GM23248 (cell line): Measurements from ENCODE around the gene REM2. TPM values are rescaled to one million over a fixed set of nuclear protein-coding genes. Genes with fewer than 3 reads are reported as not detected.
"Not testable (repeated sequence)": the region's sequence is repeated elsewhere in the genome, so short reads cannot be mapped to it uniquely, and the experiment has no call there.

ENCODE experiments used
- DNase-seq: peaks from one replicate; pipeline ENCODE4 v3.0.0-alpha.2; 2015
- H2AFZ ChIP-seq: fragments of 200-600 bp; sonication (generic); 2 replicates; pipeline ENCODE4 v1.6.1; 2016; ENCODE audit warnings: antibody characterized with exemption
- H3F3A ChIP-seq: fragments of 200-600 bp; sonication (generic); 2 replicates; pipeline ENCODE4 v1.6.1; 2016; ENCODE audit warnings: mild to moderate bottlenecking, antibody characterized with exemption, mixed run types; ENCODE audit not compliant: insufficient read depth
- H3K27ac ChIP-seq: fragments of 200-600 bp; sonication (generic); 2 replicates; pipeline ENCODE4 v1.5.1; 2016; ENCODE audit warnings: mild to moderate bottlenecking
- H3K27me3 ChIP-seq: fragments of 200-600 bp; sonication (generic); replicated peaks from 2 replicates; pipeline ENCODE4 v1.6.1; 2016; ENCODE audit warnings: mild to moderate bottlenecking; ENCODE audit not compliant: insufficient read depth
- H3K36me3 ChIP-seq: fragments of 200-600 bp; sonication (generic); 2 replicates; pipeline ENCODE4 v1.6.1; 2016; ENCODE audit warnings: low read depth, mild to moderate bottlenecking
- H3K4me1 ChIP-seq: fragments of 200-600 bp; sonication (generic); 2 replicates; pipeline ENCODE4 v1.6.1; 2016; ENCODE audit warnings: mild to moderate bottlenecking; ENCODE audit not compliant: insufficient read depth
- H3K4me2 ChIP-seq: fragments of 200-600 bp; sonication (generic); one replicate; pipeline ENCODE4 v1.6.1; 2016; ENCODE audit warnings: mild to moderate bottlenecking; ENCODE audit not compliant: unreplicated experiment
- H3K4me3 ChIP-seq: fragments of 200-600 bp; sonication (generic); 2 replicates; pipeline ENCODE4 v1.5.1; 2016; ENCODE audit warnings: mild to moderate bottlenecking
- H3K79me2 ChIP-seq: fragments of 200-600 bp; sonication (generic); 2 replicates; pipeline ENCODE4 v1.6.1; 2016; ENCODE audit warnings: mild to moderate bottlenecking; ENCODE audit not compliant: insufficient read depth
- H3K9ac ChIP-seq: fragments of 200-600 bp; sonication (generic); 2 replicates; pipeline ENCODE4 v1.6.1; 2016; ENCODE audit warnings: mild to moderate bottlenecking
- H3K9me2 ChIP-seq: fragments of 200-600 bp; sonication (generic); 2 replicates; pipeline ENCODE4 v1.6.1; 2016; ENCODE audit warnings: mixed run types, mild to moderate bottlenecking, moderate library complexity; ENCODE audit not compliant: insufficient read depth
- H3K9me3 ChIP-seq: fragments of 200-600 bp; sonication (generic); one replicate; pipeline ENCODE4 v1.6.1; 2017; ENCODE audit warnings: low read depth
- H4K20me1 ChIP-seq: fragments of 200-600 bp; sonication (generic); 2 replicates; pipeline ENCODE4 v1.6.0; 2016; ENCODE audit not compliant: insufficient read depth
- EZH2 ChIP-seq: fragments of 200-600 bp; sonication (generic); IDR thresholded peaks from 2 replicates; pipeline ENCODE4 v1.6.1; 2018; ENCODE audit warnings: antibody characterized with exemption, mild to moderate bottlenecking; ENCODE audit not compliant: insufficient read depth, poor library complexity, severe bottlenecking
- EZH2phosphoT487 ChIP-seq: fragments of 200-600 bp; sonication (generic); IDR thresholded peaks from 2 replicates; pipeline ENCODE4 v1.6.1; 2018; ENCODE audit warnings: antibody characterized with exemption, moderate library complexity, mild to moderate bottlenecking, low read depth; ENCODE audit not compliant: insufficient read depth
- WGBS, 2 experiments: methylation state at CpG; one replicate each; pipeline ENCODE4 v1.1.6; 2015 to 2017; ENCODE audit warnings: low lambda C conversion rate in 2 of 2, low coverage in 1 of 2; ENCODE audit errors: missing lambda C conversion rate in 2 of 2; 5-methylcytosine and 5-hydroxymethylcytosine counted together
- in situ Hi-C: fragments of 300-500 bp; cut with MboI; formaldehyde crosslinking; loops from 2 replicates; pipeline ENCODE4 v1.15.0; 2020
- polyA plus RNA-seq: library from polyadenylated mRNA; unstranded; fragments of >200 nt; fragmentation: Nextera tagmentation; extraction: Ambion mirVana; gene quantifications from 2 replicates; pipeline ENCODE4 v1.2.1, GENCODE V29; 2016
- total RNA-seq: library from RNA; depleted of rRNA; stranded (reverse); fragments of >200 nt; shearing (Covaris generic); gene quantifications from 2 replicates; pipeline ENCODE4 v1.2.3, GENCODE V29; 2014

The REM2 gene
- total and polyA plus RNA-seq, 2 experiments from 2014 or later: 0.22 TPM; not detected in 1

DNA sequence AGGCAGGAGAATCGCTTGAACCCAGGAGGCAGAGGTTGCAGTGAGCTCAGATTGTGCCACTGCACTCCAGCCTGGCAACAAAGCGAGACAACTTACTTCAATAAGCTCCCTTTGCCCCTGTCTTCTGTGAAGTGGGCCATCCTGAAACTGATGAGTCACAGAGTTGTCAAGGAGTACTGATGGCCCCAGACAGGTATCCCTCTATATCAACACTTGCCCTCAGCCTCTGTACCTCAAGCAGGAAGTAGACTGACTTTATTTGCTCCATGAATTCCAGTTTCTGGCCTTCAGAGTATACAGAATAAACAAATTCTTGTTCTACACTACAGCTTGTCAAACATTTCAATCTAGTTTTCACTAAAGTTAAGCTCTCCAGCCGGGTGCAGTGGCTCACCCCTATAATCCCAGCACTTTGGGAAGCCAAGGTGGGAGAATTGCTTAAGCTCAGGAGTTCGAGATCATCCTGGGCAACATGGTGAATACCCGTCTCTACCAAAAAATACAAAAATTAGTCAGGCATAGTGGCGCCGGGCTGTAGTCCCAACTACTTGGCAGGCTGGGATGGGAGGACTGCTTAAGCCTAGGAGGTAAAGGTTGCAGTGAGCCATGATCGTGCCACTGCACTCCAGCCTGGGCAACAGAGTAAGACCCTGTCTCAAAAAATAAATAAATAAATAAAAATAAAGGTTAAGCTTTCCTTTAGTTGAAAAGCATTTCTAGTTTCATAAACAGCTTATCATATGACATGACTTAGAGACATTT, 27.9 kb upstream of the REM2 start:
- no peaks in the 10 kb centered on the region for H4K20me1 ChIP-seq
- no peak overlapping the region for H3K4me3 ChIP-seq
- no peaks in the 10 kb centered on the region for H3K27me3 ChIP-seq
- no peak overlapping the region for H3K9ac ChIP-seq
- H3K9me2 ChIP-seq: no peaks in the 10 kb centered on the region
- no peak for TF ChIP-seq EZH2
- no peak for TF ChIP-seq EZH2phosphoT487
- peaks cover 21% of the 10 kb centered on the region for H3F3A ChIP-seq
- H3K4me1 ChIP-seq: peaks cover 25% of the 10 kb centered on the region
- no peak overlapping the region for H2AFZ ChIP-seq
- no peak overlapping the region for H3K27ac ChIP-seq
- H3K4me2 ChIP-seq: no peak overlapping the region
- no peaks in the 10 kb centered on the region for H3K36me3 ChIP-seq
- H3K9me3 ChIP-seq: no peaks in the 10 kb centered on the region
- no peaks in the 10 kb centered on the region for H3K79me2 ChIP-seq
- WGBS, 2 experiments: 85 to 87% methylated on average over 8 of the region's 8 CpGs
- DNase-seq: no peak
- in situ Hi-C loops: loop anchor here (10.0 kb wide), 1 partner anchor 290 kb away; no protein-coding TSS in a partner anchor

DNA sequence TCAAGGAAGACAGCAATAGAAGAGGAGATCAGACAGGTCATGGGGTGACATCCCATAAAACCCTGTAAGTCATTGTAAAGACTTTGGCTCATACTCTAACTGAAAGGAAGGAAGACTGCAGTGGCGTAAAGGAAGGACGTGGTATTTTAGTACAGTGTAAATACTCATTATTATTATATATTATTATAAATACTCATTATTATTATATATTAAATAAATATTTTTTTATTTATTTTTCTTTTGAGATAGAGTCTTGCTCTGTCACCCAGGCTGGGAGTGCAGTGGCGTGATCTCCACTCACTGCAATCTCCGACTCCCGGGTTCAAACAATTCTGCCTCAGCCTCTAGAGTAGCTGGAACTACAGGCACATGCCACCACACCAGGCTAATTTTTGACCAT, 26.6 kb upstream of the REM2 start:
- no peaks in the 10 kb centered on the region for H3K27me3 ChIP-seq
- H3K4me3 ChIP-seq: no peak overlapping the region
- no peaks in the 10 kb centered on the region for H4K20me1 ChIP-seq
- H3K9ac ChIP-seq: no peak overlapping the region
- H3K9me2 ChIP-seq: no peaks in the 10 kb centered on the region
- H3K4me2 ChIP-seq: no peak overlapping the region
- H2AFZ ChIP-seq: no peak overlapping the region
- peaks cover 14% of the 10 kb centered on the region for H3F3A ChIP-seq
- H3K27ac ChIP-seq: no peak overlapping the region
- peaks cover 15% of the 10 kb centered on the region for H3K4me1 ChIP-seq
- no peaks in the 10 kb centered on the region for H3K36me3 ChIP-seq
- in situ Hi-C loops: loop anchor here (10.0 kb wide), 1 partner anchor 292 kb away; no protein-coding TSS in a partner anchor
- TF ChIP-seq EZH2phosphoT487: no peak
- no peak for TF ChIP-seq EZH2
- H3K79me2 ChIP-seq: no peaks in the 10 kb centered on the region
- WGBS, 2 experiments: 99 to 100% methylated on average over 5 of the region's 5 CpGs
- H3K9me3 ChIP-seq: no peaks in the 10 kb centered on the region
- no peak for DNase-seq

DNA sequence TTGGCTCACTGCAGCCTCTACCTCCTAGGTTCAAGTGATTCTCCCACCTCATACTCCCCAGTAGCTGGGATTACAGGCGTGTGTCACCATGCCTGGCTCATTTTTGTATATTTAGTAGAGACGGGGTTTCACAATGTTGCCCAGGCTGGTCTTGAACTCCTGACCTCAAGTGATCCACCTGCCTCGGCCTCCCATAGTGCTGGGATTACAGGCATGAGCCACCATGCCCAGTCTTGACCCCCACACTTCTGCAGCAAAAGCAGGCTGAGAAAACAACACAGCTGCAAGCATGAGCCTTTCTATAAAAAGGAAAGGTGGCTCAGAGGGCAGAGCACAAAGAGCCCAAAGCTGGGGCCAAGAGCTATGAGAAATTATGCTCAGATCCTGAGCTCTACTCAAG, 22.6 kb upstream of the REM2 start:
- H3F3A ChIP-seq, H3K4me1 ChIP-seq, DNase-seq, H3K79me2 ChIP-seq, H3K9me3 ChIP-seq, H3K36me3 ChIP-seq, H3K4me3 ChIP-seq, H4K20me1 ChIP-seq, H3K27ac ChIP-seq, in situ Hi-C loops, H3K9me2 ChIP-seq, H3K27me3 ChIP-seq, H2AFZ ChIP-seq, H3K4me2 ChIP-seq, H3K9ac ChIP-seq: not testable (repeated sequence)
- WGBS, 2 experiments: 26 to 27% methylated on average over 3 of the region's 3 CpGs

DNA sequence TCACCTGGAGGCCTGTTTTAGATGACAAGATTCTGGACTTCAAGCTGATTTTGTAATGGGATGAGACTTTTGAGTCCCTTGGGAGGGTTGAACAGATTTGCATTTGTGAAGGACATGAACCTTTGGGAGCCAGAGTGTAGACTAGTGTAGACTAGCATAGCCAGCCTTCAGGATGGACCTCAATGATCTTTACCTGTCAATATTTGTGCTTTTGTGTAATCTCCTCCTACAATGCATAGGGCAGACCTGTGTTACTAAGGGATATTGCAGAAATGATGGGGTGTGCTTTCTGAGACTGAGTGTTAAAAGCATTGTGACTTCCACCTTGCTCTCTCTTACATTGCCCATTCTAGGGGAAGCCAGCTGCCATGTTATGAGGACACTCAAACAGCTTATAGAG, 21.4 kb upstream of the REM2 start:
- in situ Hi-C loops: no loop called here
- no peak overlapping the region for H3K9ac ChIP-seq
- TF ChIP-seq EZH2phosphoT487 (no peak), EZH2 (no peak)

DNA sequence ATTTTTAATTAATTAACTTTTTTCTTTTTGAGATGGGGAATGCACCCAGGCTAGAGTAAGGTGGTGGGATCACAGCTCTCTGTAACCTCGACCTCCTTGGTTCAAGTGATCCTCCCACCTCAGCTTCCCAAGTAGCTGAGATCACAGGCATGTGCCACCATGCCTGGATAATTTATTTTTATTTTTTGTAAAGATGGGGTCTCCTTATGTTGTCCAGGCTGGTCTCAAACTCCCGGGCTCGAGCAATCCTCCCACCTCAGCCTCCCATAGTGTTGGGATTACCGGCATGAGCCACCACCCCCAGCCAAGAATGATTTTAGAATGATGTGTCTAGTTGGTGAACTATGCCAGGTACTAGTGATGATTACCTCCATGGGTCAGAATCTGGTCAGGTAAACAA, 18.0 kb upstream of the REM2 start:
- Histone ChIP-seq H3F3A (no peaks in the 10 kb centered on the region), H3K4me2 (no peak overlapping the region), H3K9me3 (no peaks in the 10 kb centered on the region), H3K36me3 (no peaks in the 10 kb centered on the region), H3K79me2 (no peaks in the 10 kb centered on the region), H3K4me3 (no peak overlapping the region), H3K9ac (no peak overlapping the region), H3K27me3 (no peaks in the 10 kb centered on the region), H3K9me2 (no peaks in the 10 kb centered on the region), H3K4me1 (no peaks in the 10 kb centered on the region; the same call in 1 of the 2 replicates), H4K20me1 (no peaks in the 10 kb centered on the region), H3K27ac (no peak overlapping the region), H2AFZ (no peak overlapping the region)
- 68% methylated on average over 4 of the region's 4 CpGs for WGBS, 2 experiments
- no peak for DNase-seq
- in situ Hi-C loops: no loop called here
- TF ChIP-seq EZH2: no peak
- TF ChIP-seq EZH2phosphoT487: no peak

More for the DNA sequence above, 21.4 kb upstream of the REM2 start:
- no peaks in the 10 kb centered on the region for H3F3A ChIP-seq
- H3K27me3 ChIP-seq: no peaks in the 10 kb centered on the region
- no peak for DNase-seq
- no peaks in the 10 kb centered on the region for H3K9me2 ChIP-seq
- H3K36me3 ChIP-seq: no peaks in the 10 kb centered on the region
- no peak overlapping the region for H3K27ac ChIP-seq
- no peak overlapping the region for H2AFZ ChIP-seq
- H3K9me3 ChIP-seq: no peaks in the 10 kb centered on the region
- H3K4me3 ChIP-seq: no peak overlapping the region
- no peaks in the 10 kb centered on the region for H4K20me1 ChIP-seq
- H3K4me1 ChIP-seq: no peaks in the 10 kb centered on the region
- H3K4me2 ChIP-seq: no peak overlapping the region
- no peaks in the 10 kb centered on the region for H3K79me2 ChIP-seq
